Lower leg skin (tissue), 3 donors: ENCODE measurements around the gene MYO1B.

Experiments used
- CTCF ChIP-seq, 3 donors: fragments of 450-650 bp; IDR thresholded peaks; one replicate each; pipeline ENCODE4 v1.5.1; 2016; ENCODE audit warnings: antibody characterized with exemption in 3 of 3, mild to moderate bottlenecking in 3 of 3, moderate library complexity in 2 of 3
- POLR2A ChIP-seq, 2 donors: fragments of 450-650 bp; IDR thresholded peaks; one replicate each; pipeline ENCODE4 v1.6.1; 2016 to 2017; ENCODE audit warnings: antibody characterized with exemption in 2 of 2, mild to moderate bottlenecking in 1 of 2, moderate library complexity in 1 of 2

GRCh38 chr2:191233533-191233932 is 11.7 kb upstream of the MYO1B start:
- TF ChIP-seq CTCF (IDR thresholded peaks at IDR 0.05): no peak
- no peak for TF ChIP-seq POLR2A (IDR thresholded peaks at IDR 0.05)
